ENCODE measurements around the gene MID1IP1. TPM values are rescaled to one million over a fixed set of nuclear protein-coding genes. Genes with fewer than 3 reads are reported as not detected.

The MID1IP1 gene
- total and polyA plus RNA-seq, 10 of the 15 experiments (the other 5 are each of a cell fraction or from before 2014, with no cell fraction given) = 0.21 to 62.2 (median 14.6) TPM

DNA sequence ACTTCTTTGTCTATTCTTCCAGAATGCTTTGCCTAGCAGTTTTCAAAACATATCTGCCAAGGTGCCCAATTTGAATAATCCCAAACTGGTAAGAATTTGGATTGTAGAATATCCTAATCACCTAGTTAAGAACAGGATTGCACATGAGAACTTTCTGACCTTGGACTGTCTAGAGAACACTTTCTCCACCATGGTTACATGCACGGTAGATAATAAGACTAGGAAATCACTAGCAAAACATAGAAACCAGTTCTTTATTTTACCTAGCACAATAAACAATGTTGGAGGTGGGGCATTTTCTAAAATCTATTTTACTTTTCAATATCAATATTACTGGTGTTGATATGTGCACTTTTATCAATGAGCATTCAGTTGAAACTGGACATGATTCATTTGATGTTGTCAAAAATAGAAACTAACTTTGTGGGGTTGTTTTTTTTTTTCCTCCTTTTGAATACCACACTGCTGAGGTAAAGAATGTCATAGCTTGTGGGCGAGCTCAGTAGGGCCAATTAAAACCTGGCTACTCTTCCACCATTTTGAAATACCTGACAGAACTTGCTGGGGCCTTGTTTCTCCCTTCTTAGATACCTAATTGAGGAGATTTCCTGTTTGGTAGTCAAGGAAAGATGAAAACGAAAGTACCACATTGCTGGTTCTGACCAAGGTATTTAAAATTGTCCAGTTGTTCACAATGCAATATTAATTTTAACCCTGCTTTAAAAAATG lies 10.4 kb downstream of the MID1IP1 start (continued):
- TF ChIP-seq, protein P1, sequence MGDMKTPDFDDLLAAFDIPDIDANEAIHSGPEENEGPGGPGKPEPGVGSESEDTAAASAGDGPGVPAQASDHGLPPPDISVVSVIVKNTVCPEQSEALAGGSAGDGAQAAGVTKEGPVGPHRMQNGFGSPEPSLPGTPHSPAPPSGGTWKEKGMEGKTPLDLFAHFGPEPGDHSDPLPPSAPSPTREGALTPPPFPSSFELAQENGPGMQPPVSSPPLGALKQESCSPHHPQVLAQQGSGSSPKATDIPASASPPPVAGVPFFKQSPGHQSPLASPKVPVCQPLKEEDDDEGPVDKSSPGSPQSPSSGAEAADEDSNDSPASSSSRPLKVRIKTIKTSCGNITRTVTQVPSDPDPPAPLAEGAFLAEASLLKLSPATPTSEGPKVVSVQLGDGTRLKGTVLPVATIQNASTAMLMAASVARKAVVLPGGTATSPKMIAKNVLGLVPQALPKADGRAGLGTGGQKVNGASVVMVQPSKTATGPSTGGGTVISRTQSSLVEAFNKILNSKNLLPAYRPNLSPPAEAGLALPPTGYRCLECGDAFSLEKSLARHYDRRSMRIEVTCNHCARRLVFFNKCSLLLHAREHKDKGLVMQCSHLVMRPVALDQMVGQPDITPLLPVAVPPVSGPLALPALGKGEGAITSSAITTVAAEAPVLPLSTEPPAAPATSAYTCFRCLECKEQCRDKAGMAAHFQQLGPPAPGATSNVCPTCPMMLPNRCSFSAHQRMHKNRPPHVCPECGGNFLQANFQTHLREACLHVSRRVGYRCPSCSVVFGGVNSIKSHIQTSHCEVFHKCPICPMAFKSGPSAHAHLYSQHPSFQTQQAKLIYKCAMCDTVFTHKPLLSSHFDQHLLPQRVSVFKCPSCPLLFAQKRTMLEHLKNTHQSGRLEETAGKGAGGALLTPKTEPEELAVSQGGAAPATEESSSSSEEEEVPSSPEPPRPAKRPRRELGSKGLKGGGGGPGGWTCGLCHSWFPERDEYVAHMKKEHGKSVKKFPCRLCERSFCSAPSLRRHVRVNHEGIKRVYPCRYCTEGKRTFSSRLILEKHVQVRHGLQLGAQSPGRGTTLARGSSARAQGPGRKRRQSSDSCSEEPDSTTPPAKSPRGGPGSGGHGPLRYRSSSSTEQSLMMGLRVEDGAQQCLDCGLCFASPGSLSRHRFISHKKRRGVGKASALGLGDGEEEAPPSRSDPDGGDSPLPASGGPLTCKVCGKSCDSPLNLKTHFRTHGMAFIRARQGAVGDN (IDR thresholded peaks at IDR 0.05) = peak; percentile 67; the same call in 1 of the 2 replicates
- TF ChIP-seq RUNX3 (IDR thresholded peaks at IDR 0.05; ENCODE audit: low read length) = peak; percentile 14; the same call in 1 of the 2 replicates

DNA sequence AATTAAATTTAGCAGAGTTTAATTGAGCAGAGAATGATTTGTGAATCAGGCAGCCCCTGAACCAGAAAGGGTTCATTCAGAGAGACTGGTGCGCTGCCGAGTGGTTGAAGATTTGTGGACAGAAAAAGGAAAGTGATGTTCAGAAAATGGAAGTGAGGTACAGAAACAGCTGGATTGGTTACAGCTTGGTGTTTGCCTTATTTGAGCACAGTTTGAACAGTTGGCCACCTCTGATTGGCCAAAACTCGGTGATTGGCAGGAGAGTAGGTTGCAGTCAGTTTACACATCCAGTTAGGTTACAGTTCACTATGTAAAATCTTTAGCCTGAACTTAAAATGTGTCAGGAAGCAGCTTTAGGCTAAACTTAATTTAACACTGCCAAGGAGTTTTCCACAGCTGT lies 14.9 kb downstream of the MID1IP1 start:
- Histone ChIP-seq H3K79me2 (ENCODE audit: control insufficient read depth, insufficient read depth, low read length) (no peaks in the 10 kb centered on the region), H3K9me3 (replicated peaks; ENCODE audit: control insufficient read depth, insufficient read depth, low read length) (no peaks in the 10 kb centered on the region; the same call in 2 of the 3 replicates), H3K4me2 (ENCODE audit: control insufficient read depth, insufficient read depth) (no peak overlapping the region), H3K4me3 (no peak overlapping the region), H2AFZ (ENCODE audit: control insufficient read depth, low read depth, low read length) (no peak overlapping the region), H3K9ac (ENCODE audit: control insufficient read depth, insufficient read depth, low read length) (no peak overlapping the region), H3K27me3 (replicated peaks in 1 of 2; ENCODE audit: control insufficient read depth in 2 of 2, insufficient read depth in 2 of 2, low read length in 1 of 2) (no peaks in the 10 kb centered on the region), H4K20me1 (ENCODE audit: control insufficient read depth, insufficient read depth) (no peaks in the 10 kb centered on the region), H3K36me3 (ENCODE audit: control insufficient read depth in 2 of 2, insufficient read depth in 2 of 2, low read length in 1 of 2) (no peaks in the 10 kb centered on the region), H3K4me1 (ENCODE audit: control insufficient read depth, insufficient read depth, low read length) (no peaks in the 10 kb centered on the region), H3K27ac (ENCODE audit: control insufficient read depth, insufficient read depth) (no peak overlapping the region)
- ChIA-PET SMC1A (ENCODE audit: uncharacterized antibody, unreplicated experiment) (interaction anchor here (1.1 to 1.5 kb wide), 2 partner anchors 10 to 14 kb away, joined by 3 to 4 read pairs; partner anchors contain the start of gene MID1IP1), POLR2A (no interaction called here), CTCF (interaction anchor here (1.5 kb wide), 1 partner anchor 336 kb away, joined by 3 read pairs; no protein-coding TSS in a partner anchor), RAD21 (ENCODE audit: unreplicated experiment) (no interaction called here)
- in situ Hi-C loops (cut with MboI) (no loop called here), intact Hi-C loops (cut with micrococcal nuclease; ENCODE audit: unreplicated experiment) (no loop called here)
- no peak for DNase-seq (ENCODE audit: low read depth, low spot score)
- 65% methylated on average over 3 of the region's 3 CpGs for WGBS (ENCODE audit: insufficient coverage, insufficient replicate concordance, low lambda C conversion rate, missing lambda C conversion rate)
- BruUV-seq (replicated peaks) = no TSS peak
- ATAC-seq = no peak
- TF ChIP-seq SRF (IDR thresholded peaks at IDR 0.05; ENCODE audit: low read depth in 2 of 2, low read length in 2 of 2) (0 out of 4 replicates have a peak, but pooled peaks of 1 of the 2 experiments have one; percentile 30), SIN3A (IDR thresholded peaks at IDR 0.05; ENCODE audit: low read depth, low read length) (no peak)
- TF ChIP-seq, protein P2, sequence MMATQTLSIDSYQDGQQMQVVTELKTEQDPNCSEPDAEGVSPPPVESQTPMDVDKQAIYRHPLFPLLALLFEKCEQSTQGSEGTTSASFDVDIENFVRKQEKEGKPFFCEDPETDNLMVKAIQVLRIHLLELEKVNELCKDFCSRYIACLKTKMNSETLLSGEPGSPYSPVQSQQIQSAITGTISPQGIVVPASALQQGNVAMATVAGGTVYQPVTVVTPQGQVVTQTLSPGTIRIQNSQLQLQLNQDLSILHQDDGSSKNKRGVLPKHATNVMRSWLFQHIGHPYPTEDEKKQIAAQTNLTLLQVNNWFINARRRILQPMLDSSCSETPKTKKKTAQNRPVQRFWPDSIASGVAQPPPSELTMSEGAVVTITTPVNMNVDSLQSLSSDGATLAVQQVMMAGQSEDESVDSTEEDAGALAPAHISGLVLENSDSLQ (IDR thresholded peaks at IDR 0.05) = peak; percentile 65
- FAIRE-seq = no peak
